NOMO-1 (cell line): ENCODE measurements around the gene TRIM28.

ENCODE experiments used
- DNase-seq, 2 experiments: peaks; one replicate each; lab custom pipeline; 2025; ENCODE audit not compliant: unreplicated experiment in 2 of 2; lab: John Stamatoyannopoulos, UW

TRIM28 gene

DNA sequence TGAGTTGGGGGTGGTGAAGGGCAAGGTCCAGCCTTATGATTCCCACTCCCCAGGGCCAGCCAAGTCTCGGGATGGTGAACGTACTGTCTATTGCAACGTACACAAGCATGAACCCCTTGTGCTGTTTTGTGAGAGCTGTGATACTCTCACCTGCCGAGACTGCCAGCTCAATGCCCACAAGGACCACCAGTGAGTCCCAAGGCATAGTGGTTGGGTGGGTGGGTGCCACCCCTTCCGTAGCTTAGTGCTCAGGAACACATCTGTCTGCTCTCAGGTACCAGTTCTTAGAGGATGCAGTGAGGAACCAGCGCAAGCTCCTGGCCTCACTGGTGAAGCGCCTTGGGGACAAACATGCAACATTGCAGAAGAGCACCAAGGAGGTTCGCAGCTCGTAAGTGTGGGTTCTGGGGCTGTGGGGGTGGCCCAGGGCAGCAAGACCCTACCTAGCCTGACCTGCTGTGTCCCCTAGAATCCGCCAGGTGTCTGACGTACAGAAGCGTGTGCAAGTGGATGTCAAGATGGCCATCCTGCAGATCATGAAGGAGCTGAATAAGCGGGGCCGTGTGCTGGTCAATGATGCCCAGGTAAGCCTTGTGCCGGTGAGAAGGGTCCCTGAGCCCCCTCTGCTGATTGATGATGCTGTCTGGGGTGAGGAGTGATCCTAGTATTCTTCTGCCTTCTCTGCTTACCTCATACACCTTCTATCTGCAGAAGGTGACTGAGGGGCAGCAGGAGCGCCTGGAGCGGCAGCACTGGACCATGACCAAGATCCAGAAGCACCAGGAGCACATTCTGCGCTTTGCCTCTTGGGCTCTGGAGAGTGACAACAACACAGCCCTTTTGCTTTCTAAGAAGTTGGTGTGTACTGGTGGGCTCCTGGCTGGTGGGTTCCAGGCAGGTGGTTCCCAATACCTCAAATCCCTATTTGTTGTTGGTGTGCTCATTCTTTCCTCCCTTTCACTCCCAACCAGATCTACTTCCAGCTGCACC is 3.8 kb downstream of the TRIM28 start:
- no peak for DNase-seq

DNA sequence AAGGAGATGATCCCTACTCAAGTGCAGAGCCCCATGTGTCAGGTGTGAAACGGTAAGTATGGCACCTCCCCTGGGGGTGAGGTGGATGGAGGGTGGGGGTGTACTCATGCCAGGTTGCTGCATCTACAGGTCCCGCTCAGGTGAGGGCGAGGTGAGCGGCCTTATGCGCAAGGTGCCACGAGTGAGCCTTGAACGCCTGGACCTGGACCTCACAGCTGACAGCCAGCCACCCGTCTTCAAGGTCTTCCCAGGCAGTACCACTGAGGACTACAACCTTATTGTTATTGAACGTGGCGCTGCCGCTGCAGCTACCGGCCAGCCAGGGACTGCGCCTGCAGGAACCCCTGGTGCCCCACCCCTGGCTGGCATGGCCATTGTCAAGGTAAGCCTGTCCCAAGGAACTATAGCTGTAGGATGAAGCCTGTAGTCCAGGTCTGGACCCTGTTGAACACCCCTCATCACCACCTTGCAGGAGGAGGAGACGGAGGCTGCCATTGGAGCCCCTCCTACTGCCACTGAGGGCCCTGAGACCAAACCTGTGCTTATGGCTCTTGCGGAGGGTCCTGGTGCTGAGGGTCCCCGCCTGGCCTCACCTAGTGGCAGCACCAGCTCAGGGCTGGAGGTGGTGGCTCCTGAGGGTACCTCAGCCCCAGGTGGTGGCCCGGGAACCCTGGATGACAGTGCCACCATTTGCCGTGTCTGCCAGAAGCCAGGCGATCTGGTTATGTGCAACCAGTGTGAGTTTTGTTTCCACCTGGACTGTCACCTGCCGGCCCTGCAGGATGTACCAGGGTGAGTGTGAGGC is 5.2 kb downstream of the TRIM28 start:
- DNase-seq: no peak

- no peak for DNase-seq
Observed at GRCh38 chr19:58549664-58550361, 5.9 kb downstream of the TRIM28 start.

- no peak for DNase-seq
Observed at GRCh38 chr19:58550362-58551122, 6.7 kb downstream of the TRIM28 start.

- no peak for DNase-seq
Observed at GRCh38 chr19:58551123-58551497, 7.2 kb downstream of the TRIM28 start.

- DNase-seq: no peak
Observed at GRCh38 chr19:58551577-58552471, 8.0 kb downstream of the TRIM28 start.

- no peak for DNase-seq
Observed at GRCh38 chr19:58552655-58553054, 8.8 kb downstream of the TRIM28 start.

- DNase-seq: no peak
Observed at GRCh38 chr19:58553799-58554493, 10.1 kb downstream of the TRIM28 start.

- no peak for DNase-seq
Observed at GRCh38 chr19:58554494-58555368, 10.9 kb downstream of the TRIM28 start, which contains the start of gene CHMP2A. TSS of gene CHMP2A (minus strand) at chr19:58555105. CDS start at chr19:58554212, 893 bp downstream.

DNA sequence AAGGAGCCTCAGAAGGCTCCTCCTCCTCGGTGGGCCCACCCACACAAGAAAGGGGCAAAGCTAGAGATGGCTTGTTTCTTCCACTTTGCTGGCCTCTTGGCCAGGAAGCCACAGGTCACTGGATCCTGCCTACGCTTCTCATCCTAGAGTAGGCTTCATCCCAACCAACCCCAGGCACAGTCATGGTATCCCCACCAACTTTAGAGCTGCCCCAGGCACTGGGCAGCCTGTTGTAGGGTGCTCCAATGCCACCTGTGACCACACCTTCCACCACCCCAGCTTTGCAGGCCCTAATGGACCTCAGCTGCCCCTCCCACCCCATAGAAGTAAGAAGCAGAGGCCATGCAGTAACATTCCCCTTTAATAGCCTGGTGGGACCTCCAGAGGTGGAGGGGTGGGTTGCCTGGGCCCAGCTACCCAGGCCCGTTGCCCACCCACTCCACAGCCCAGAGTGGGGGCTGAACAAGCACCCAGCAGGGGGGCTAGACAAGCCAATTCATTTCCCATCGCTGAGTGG is 11.6 kb downstream of the TRIM28 start:
- DNase-seq: no peak

DNA sequence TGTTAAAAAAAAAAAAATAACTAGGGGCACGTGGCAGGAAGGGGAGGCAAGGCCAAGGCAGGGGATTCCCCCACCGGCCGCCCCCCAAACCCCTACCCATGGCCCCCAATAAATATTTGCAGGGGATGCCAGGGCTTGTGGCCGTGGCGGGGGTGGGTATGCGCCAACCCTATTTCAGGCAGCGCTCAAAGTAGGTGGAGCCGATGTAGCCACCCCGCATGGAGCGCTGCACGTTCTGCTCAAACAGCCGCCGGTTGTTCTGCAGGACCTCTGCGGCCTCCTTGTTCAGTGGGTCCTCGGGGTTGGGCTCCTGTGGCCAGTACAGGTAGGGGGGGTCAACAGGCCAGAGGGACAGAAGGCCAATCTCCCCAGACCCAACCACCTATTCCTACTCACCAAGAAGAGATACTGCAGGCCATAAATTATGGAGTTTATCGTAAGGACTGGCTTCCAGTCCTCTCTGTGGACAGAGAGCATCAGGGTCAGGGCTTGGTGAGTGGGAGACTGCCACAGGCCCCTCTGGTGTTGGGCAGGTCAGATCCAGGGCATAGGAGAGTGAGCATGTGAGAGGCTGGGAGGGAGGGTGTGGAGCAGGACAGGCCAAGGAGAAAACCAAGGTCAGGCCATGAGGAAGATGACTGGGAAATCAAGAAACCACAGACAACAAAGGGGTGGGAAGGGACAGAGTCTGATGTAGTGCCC is 12.2 kb downstream of the TRIM28 start:
- no peak for DNase-seq

- no peak for DNase-seq
Observed at GRCh38 chr19:58556622-58557220, 12.9 kb downstream of the TRIM28 start.

GRCh38 chr19:58557221-58558065 is 13.6 kb downstream of the TRIM28 start:
- DNase-seq: no peak

DNA sequence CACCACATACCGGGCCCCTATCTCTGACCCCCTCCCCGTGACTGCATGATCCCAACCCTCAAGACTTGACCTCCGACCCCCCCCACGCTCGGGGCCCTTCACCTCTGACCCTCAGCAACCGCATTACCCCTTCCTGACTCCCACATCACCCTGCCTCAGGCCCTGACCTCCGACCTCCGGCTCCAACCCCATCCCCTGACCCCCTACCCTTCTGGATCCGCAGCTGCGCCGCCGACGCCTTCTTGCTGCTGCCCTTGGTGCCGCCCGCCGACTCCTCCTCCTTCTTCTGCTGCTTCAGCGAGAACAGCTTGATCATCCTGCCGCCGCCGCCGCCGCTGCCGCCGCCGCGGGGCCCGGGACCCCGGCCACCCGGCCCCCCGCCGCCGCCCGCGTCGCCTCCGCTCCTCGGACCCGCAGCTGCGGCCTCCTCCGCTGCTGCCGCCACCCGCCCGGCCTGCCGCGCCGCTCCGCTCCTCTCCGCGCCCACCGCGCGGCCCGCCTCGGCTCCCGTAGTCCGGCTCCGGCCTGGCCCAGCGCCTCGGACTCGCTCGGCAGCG is 14.3 kb downstream of the TRIM28 start, which contains the start of gene UBE2M:
Gene UBE2M (minus strand): TSS at position 546 of the 557 bp plus-strand sequence. CDS start 230 bp downstream, at position 316.
- no peak for DNase-seq

DNA sequence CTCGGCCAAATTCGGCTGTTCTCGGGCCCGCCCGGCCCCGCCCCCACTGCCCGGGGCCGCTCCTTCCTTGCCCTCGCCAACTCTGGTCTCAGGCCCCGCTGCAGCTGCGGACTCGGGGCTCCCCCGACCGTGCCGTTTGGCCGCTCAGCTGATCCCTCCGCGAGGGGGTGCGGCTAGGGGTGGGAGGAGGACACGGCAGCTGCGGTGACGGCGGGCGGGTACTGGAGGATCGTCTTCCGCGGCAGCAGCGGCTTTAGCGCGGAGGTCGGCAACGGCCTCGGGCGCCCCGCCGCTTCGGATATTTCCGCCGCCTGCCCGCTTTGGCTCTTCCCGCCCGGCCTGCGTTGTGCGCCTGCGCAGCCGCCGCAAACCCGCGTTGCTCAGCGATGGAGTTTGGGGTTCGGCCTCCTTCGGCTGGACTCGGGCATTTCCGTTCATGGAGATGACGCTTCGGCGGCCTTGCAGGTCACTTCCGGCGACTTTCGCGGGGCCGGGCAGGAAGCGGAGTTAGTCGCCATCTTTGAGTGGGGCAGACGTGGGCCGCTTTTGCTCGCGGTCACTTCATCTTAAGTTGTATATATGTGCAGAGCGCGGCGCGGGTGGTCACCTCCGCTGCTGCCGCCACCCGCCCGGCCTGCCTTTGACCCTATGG is 14.9 kb downstream of the TRIM28 start:
- no peak for DNase-seq
